ENCODE results near the gene GHR.

DNA sequence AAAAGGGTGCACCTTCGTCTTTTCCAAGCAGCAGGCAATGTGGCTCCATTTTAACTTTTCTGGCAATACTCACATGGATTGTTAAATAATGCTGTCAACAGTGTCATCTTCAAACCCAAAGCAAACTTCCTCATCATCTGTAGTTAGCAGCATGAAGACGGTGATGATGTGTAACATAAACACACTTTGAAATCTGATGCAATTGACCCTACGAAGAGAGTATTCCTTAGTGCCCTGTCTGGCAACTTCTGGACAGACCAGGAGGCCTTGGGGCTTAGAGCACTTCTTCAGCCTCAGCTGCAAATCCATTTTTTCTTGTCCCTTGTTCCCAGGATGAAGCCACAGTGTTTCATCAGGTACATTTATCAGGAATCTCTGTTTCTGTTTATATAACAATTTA lies 149.1 kb downstream of the GHR start:
- TF ChIP-seq, protein P1, sequence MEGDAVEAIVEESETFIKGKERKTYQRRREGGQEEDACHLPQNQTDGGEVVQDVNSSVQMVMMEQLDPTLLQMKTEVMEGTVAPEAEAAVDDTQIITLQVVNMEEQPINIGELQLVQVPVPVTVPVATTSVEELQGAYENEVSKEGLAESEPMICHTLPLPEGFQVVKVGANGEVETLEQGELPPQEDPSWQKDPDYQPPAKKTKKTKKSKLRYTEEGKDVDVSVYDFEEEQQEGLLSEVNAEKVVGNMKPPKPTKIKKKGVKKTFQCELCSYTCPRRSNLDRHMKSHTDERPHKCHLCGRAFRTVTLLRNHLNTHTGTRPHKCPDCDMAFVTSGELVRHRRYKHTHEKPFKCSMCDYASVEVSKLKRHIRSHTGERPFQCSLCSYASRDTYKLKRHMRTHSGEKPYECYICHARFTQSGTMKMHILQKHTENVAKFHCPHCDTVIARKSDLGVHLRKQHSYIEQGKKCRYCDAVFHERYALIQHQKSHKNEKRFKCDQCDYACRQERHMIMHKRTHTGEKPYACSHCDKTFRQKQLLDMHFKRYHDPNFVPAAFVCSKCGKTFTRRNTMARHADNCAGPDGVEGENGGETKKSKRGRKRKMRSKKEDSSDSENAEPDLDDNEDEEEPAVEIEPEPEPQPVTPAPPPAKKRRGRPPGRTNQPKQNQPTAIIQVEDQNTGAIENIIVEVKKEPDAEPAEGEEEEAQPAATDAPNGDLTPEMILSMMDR (IDR thresholded peaks at IDR 0.05 in 4 of 5, conservative IDR thresholded peaks at IDR 0.05 in 1 of 5), result no peak
- no peak for TF ChIP-seq POLR2A (IDR thresholded peaks at IDR 0.05)
